ENCODE measurements around the gene MIAT. TPM values are rescaled to one million over a fixed set of nuclear protein-coding genes. Genes with fewer than 3 reads are reported as not detected.

MIAT gene
- total and polyA plus RNA-seq, 2 experiments from 2014 or later, result 0.51 to 1.00 TPM

- Histone ChIP-seq H2AFZ (no peak overlapping the region), H3K27me3 (peaks cover 36% of the 10 kb centered on the region), H3K4me1 (ENCODE audit: insufficient read depth) (peaks cover 17% of the 10 kb centered on the region), H3K9me3 (ENCODE audit: low read depth) (no peaks in the 10 kb centered on the region), H3K9me2 (replicated peaks; ENCODE audit: insufficient read depth) (no peaks in the 10 kb centered on the region), H3K4me2 (no peak overlapping the region), H3K36me3 (replicated peaks; ENCODE audit: insufficient read depth, low read depth) (no peaks in the 10 kb centered on the region), H3K79me2 (no peaks in the 10 kb centered on the region), H4K20me1 (ENCODE audit: insufficient read depth, poor library complexity, severe bottlenecking) (no peaks in the 10 kb centered on the region), H3K4me3 (no peak overlapping the region), H3K27ac (no peak overlapping the region)
- 29% methylated on average over 5 of the region's 5 CpGs for WGBS (ENCODE audit: low lambda C conversion rate, missing lambda C conversion rate)
- no peak for TF ChIP-seq EZH2 (IDR thresholded peaks at IDR 0.05; ENCODE audit: borderline replicate concordance)
- no peak for TF ChIP-seq CTCF (IDR thresholded peaks at IDR 0.05; ENCODE audit: poor library complexity)
- TF ChIP-seq EZH2phosphoT487 (IDR thresholded peaks at IDR 0.05; ENCODE audit: low read depth, severe bottlenecking, unreplicated experiment), result no peak
- DNase-seq (ENCODE audit: low spot score), result no peak
These were observed 11.2 kb upstream of the MIAT start for GRCh38 chr22:26646158-26646557.

DNA sequence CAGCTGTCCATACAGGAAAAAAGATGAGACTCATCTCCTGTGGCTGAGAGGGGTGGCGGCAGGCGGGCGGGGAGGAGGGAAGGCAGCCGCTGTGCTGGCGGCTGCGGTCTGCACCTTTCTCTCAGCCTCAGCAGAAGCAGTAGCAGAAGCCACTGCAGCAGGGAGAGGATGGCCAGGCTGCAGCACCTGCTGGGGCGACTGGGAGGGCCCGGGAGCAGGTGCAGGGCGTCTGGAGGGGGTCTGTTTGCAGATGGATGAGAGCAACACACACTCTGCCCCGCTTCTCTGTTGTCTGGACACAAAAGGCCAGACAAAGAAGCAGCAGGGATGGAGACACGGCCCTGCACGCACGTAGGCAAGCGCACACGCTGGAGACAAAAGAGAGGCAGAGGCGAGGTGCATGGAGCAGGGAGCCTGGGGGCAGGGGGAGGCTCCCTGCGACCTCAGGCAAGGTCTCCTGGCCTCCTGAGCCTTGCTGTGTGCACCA is 9.3 kb upstream of the MIAT start:
- no peaks in the 10 kb centered on the region for H3K9me2 ChIP-seq (replicated peaks; ENCODE audit: insufficient read depth)
- no peak overlapping the region for H3K4me2 ChIP-seq
- H3K4me1 ChIP-seq (ENCODE audit: insufficient read depth), result peaks cover 12% of the 10 kb centered on the region
- H3K36me3 ChIP-seq (replicated peaks; ENCODE audit: insufficient read depth, low read depth), result no peaks in the 10 kb centered on the region
- WGBS (ENCODE audit: low lambda C conversion rate, missing lambda C conversion rate), result 25% methylated on average over 17 of the region's 17 CpGs
- no peak overlapping the region for H3K4me3 ChIP-seq
- no peak for DNase-seq (ENCODE audit: low spot score)
- no peak for TF ChIP-seq CTCF (IDR thresholded peaks at IDR 0.05; ENCODE audit: poor library complexity)
- no peak for TF ChIP-seq EZH2 (IDR thresholded peaks at IDR 0.05; ENCODE audit: borderline replicate concordance)
- no peak for TF ChIP-seq EZH2phosphoT487 (IDR thresholded peaks at IDR 0.05; ENCODE audit: low read depth, severe bottlenecking, unreplicated experiment)
- no peaks in the 10 kb centered on the region for H3K79me2 ChIP-seq
- H4K20me1 ChIP-seq (ENCODE audit: insufficient read depth, poor library complexity, severe bottlenecking), result no peaks in the 10 kb centered on the region
- no peak overlapping the region for H3K27ac ChIP-seq
- no peak overlapping the region for H2AFZ ChIP-seq
- H3K9me3 ChIP-seq (ENCODE audit: low read depth), result no peaks in the 10 kb centered on the region
- peaks cover 50% of the 10 kb centered on the region for H3K27me3 ChIP-seq

GRCh38 chr22:26648528-26649388 is 8.6 kb upstream of the MIAT start:
- H4K20me1 ChIP-seq (ENCODE audit: insufficient read depth, poor library complexity, severe bottlenecking), result no peaks in the 10 kb centered on the region
- H2AFZ ChIP-seq, result no peak overlapping the region
- whole genome bisulfite sequencing (ENCODE audit: low lambda C conversion rate, missing lambda C conversion rate), result 87% methylated on average over 6 of the region's 6 CpGs
- H3K79me2 ChIP-seq, result no peaks in the 10 kb centered on the region
- peaks cover 57% of the 10 kb centered on the region for H3K27me3 ChIP-seq
- no peaks in the 10 kb centered on the region for H3K9me3 ChIP-seq (ENCODE audit: low read depth)
- no peak overlapping the region for H3K4me3 ChIP-seq
- no peak overlapping the region for H3K27ac ChIP-seq
- TF ChIP-seq EZH2phosphoT487 (IDR thresholded peaks at IDR 0.05; ENCODE audit: low read depth, severe bottlenecking, unreplicated experiment) (no peak), CTCF (IDR thresholded peaks at IDR 0.05; ENCODE audit: poor library complexity) (no peak), EZH2 (IDR thresholded peaks at IDR 0.05; ENCODE audit: borderline replicate concordance) (no peak)
- H3K4me2 ChIP-seq, result no peak overlapping the region
- H3K4me1 ChIP-seq (ENCODE audit: insufficient read depth), result peaks cover 11% of the 10 kb centered on the region
- no peaks in the 10 kb centered on the region for H3K9me2 ChIP-seq (replicated peaks; ENCODE audit: insufficient read depth)
- no peak for DNase-seq (ENCODE audit: low spot score)
- no peaks in the 10 kb centered on the region for H3K36me3 ChIP-seq (replicated peaks; ENCODE audit: insufficient read depth, low read depth)
